ACC112 (cell line): ENCODE data around the gene SATB2.

Experiments
- H2AFZ ChIP-seq: fragments of 200-600 bp; sonication (generic); one replicate; pipeline ENCODE4 v1.6.0; 2017; ENCODE audit warnings: antibody characterized with exemption, low read length; ENCODE audit not compliant: unreplicated experiment
- H3K27ac ChIP-seq: fragments of 200-600 bp; sonication (generic); 2 replicates; pipeline ENCODE4 v1.5.1; 2014; ENCODE audit warnings: low read depth, mild to moderate bottlenecking, antibody characterized with exemption, low read length, moderate library complexity
- H3K27me3 ChIP-seq: fragments of 200-600 bp; sonication (generic); 2 replicates; pipeline ENCODE4 v1.6.1; 2014; ENCODE audit warnings: mild to moderate bottlenecking, antibody characterized with exemption, low read length, moderate library complexity, mixed read lengths; ENCODE audit not compliant: insufficient read depth
- H3K36me3 ChIP-seq: fragments of 200-600 bp; sonication (generic); 2 replicates; pipeline ENCODE4 v1.6.1; 2016; ENCODE audit warnings: mild to moderate bottlenecking, antibody characterized with exemption, low read length, moderate library complexity, mixed read lengths; ENCODE audit not compliant: insufficient read depth
- H3K4me1 ChIP-seq: fragments of 200-600 bp; sonication (generic); one replicate; pipeline ENCODE4 v1.6.1; 2016; ENCODE audit warnings: low read length, mixed read lengths; ENCODE audit not compliant: insufficient read depth, unreplicated experiment, control insufficient read depth
- H3K4me3 ChIP-seq: fragments of 200-600 bp; sonication (generic); 2 replicates; pipeline ENCODE4 v1.5.1; 2014; ENCODE audit warnings: mild to moderate bottlenecking, low read depth, low read length
- H3K79me2 ChIP-seq: fragments of 200-600 bp; sonication (generic); one replicate; pipeline ENCODE4 v1.6.0; 2016; ENCODE audit warnings: low read length; ENCODE audit not compliant: control insufficient read depth, unreplicated experiment, insufficient read depth

Gene SATB2

GRCh38 chr2:199306116-199306515 is 151.6 kb downstream of the SATB2 start:
- no peaks in the 10 kb centered on the region for H3K27me3 ChIP-seq
- H3K27ac ChIP-seq: no peak overlapping the region
- H3K4me3 ChIP-seq: no peak overlapping the region
- no peak overlapping the region for H2AFZ ChIP-seq
- H3K4me1 ChIP-seq: peaks cover 21% of the 10 kb centered on the region
- H3K36me3 ChIP-seq: no peaks in the 10 kb centered on the region
- no peaks in the 10 kb centered on the region for H3K79me2 ChIP-seq

DNA sequence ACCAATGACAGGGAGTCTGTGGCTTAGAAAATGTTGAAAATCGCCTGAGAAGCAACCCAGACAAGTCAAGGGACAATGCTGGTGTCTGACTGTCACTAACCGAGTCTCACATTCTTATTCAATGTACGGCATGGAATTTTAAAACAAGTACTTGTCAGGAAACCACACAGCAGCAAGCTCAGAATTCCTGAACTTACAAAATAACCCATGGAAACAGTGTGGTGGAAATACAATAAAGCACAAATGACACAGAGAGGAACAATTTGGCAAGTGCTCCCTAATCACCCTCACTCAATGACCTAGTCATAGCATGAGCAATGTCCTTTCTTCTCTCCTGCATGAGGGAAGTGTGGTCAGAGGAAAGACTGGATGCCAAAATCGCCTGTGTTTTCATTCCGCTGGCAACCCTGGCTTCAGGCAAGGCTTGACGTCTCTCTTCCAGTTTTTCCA is 154.0 kb downstream of the SATB2 start:
- no peak overlapping the region for H2AFZ ChIP-seq
- peak overlapping the region; percentile 22; the same call in 1 of the 2 replicates for H3K4me3 ChIP-seq
- no peaks in the 10 kb centered on the region for H3K79me2 ChIP-seq
- H3K27ac ChIP-seq: peak overlapping the region; percentile 84
- H3K36me3 ChIP-seq: no peaks in the 10 kb centered on the region
- H3K27me3 ChIP-seq: no peaks in the 10 kb centered on the region
- H3K4me1 ChIP-seq: peaks cover 21% of the 10 kb centered on the region

DNA sequence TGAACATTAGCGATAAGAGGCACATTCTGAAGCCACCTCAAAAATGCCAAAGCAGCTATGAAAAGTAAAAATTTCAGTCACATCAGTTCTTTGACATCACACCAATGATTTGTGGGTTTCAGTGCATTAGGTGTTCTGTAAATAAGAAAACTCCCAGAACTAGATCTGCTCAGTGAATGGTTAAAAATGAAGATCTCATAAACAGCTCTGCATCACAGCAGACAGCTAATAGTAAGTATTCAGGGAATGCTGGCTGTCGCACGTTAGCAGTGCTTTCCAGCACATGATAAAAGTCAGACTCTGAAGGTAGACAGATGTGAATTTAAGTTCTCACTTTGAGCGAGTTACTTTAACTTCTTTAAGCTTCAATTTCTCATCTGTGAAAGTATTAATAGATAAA is 154.9 kb downstream of the SATB2 start:
- Histone ChIP-seq H2AFZ (no peak overlapping the region), H3K4me1 (peaks cover 21% of the 10 kb centered on the region), H3K36me3 (no peaks in the 10 kb centered on the region; the same call in 1 of the 2 replicates), H3K4me3 (0 out of 2 replicates have a peak overlapping the region, but pooled peaks have one; percentile 6), H3K27ac (peak overlapping the region; percentile 84), H3K27me3 (no peaks in the 10 kb centered on the region), H3K79me2 (no peaks in the 10 kb centered on the region)

- no peaks in the 10 kb centered on the region for H3K4me1 ChIP-seq
- H3K27me3 ChIP-seq: no peaks in the 10 kb centered on the region
- peaks cover 3% of the 10 kb centered on the region; the same call in 1 of the 2 replicates for H3K36me3 ChIP-seq
- no peak overlapping the region for H3K27ac ChIP-seq
- no peaks in the 10 kb centered on the region for H3K79me2 ChIP-seq
- H3K4me3 ChIP-seq: no peak overlapping the region
- no peak overlapping the region for H2AFZ ChIP-seq
Measured at GRCh38 chr2:199288424-199288823, 169.3 kb downstream of the SATB2 start.

DNA sequence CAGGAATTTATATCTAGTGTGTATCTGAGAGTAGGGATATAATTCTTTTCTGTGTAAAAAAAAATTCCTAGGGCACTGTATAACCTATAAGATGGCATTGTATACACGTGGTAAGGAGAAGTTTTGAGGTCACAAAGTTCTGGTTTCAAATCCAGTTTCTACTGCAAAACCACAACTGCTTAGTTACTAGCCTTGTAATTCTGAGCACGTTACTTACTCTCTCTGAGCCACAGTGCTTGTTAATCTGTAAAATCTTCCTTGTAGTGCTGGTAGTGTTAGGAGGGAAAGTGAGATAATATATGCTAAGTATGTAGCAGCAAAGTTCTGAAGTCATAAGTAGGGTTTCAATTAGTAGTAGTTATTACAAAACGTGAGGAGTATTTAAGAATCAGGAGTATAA is 175.4 kb downstream of the SATB2 start:
- no peak overlapping the region for H2AFZ ChIP-seq
- no peak overlapping the region for H3K27ac ChIP-seq
- no peaks in the 10 kb centered on the region for H3K4me1 ChIP-seq
- no peaks in the 10 kb centered on the region for H3K79me2 ChIP-seq
- H3K4me3 ChIP-seq: no peak overlapping the region
- H3K36me3 ChIP-seq: peaks cover 3% of the 10 kb centered on the region; the same call in 1 of the 2 replicates
- no peaks in the 10 kb centered on the region for H3K27me3 ChIP-seq

- no peak overlapping the region for H3K4me3 ChIP-seq
Measured at GRCh38 chr2:199279146-199279545, 178.6 kb downstream of the SATB2 start.

GRCh38 chr2:199278099-199278498 is 179.6 kb downstream of the SATB2 start:
- Histone ChIP-seq H2AFZ (no peak overlapping the region), H3K4me1 (peaks cover under 1% of the 10 kb centered on the region), H3K36me3 (no peaks in the 10 kb centered on the region), H3K27ac (no peak overlapping the region), H3K27me3 (no peaks in the 10 kb centered on the region), H3K79me2 (no peaks in the 10 kb centered on the region), H3K4me3 (no peak overlapping the region)

More at GRCh38 chr2:199279146-199279545, 178.6 kb downstream of the SATB2 start:
- no peak overlapping the region for H2AFZ ChIP-seq
- H3K4me1 ChIP-seq: no peaks in the 10 kb centered on the region
- peaks cover 3% of the 10 kb centered on the region; the same call in 1 of the 2 replicates for H3K36me3 ChIP-seq
- no peaks in the 10 kb centered on the region for H3K27me3 ChIP-seq
- no peak overlapping the region for H3K27ac ChIP-seq
- no peaks in the 10 kb centered on the region for H3K79me2 ChIP-seq

DNA sequence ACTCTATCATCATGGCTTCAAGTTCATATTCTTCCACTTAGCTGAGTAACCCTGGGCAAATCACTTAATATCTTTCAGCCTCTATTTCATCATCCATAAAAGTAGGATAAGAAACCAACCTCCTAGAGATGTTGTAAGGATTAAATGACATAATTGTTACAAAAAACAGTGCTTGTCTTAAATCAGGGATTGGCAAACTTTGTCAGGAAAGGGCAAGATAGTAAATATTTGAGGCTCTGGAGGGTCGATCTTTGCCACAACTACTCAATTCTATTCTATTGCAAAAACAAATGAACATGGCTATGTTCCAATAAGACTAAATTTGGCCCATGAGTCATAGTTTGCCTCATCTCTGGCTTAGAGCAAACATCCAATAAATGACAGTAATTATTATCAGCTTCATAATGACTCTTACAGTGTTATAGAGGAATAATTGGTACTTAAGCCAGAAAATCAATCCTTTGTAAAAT is 184.7 kb downstream of the SATB2 start:
- Histone ChIP-seq H3K27ac (0 out of 2 replicates have a peak overlapping the region, but pooled peaks have one; percentile 6), H3K36me3 (no peaks in the 10 kb centered on the region), H2AFZ (no peak overlapping the region), H3K79me2 (no peaks in the 10 kb centered on the region), H3K4me1 (peaks cover 7% of the 10 kb centered on the region), H3K27me3 (no peaks in the 10 kb centered on the region), H3K4me3 (no peak overlapping the region)

GRCh38 chr2:199261936-199262335 is 195.8 kb downstream of the SATB2 start:
- Histone ChIP-seq H2AFZ (no peak overlapping the region), H3K4me1 (no peaks in the 10 kb centered on the region), H3K79me2 (no peaks in the 10 kb centered on the region), H3K27ac (no peak overlapping the region), H3K36me3 (no peaks in the 10 kb centered on the region), H3K4me3 (no peak overlapping the region), H3K27me3 (no peaks in the 10 kb centered on the region)

DNA sequence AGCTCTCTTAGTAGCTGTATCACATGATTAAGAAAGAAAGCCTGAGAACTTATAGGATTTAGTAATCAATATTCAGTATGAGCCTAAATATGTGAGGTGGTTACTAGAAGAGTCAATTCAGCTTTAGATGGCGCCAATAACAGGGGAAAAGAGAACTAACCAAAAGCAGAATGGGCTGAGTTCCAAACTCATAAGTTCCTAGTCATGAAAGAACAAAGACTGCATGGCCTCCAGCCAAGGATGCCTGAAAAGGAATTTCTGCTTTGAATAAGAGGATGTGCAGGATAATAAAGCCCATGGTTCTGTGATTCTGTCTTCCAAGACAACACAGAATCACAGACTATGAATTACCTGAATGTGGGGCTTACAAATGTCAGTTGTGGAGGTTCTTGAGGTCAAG is 196.5 kb downstream of the SATB2 start:
- no peak overlapping the region for H3K27ac ChIP-seq
- no peak overlapping the region for H2AFZ ChIP-seq
- H3K4me3 ChIP-seq: no peak overlapping the region
- no peaks in the 10 kb centered on the region for H3K79me2 ChIP-seq
- H3K27me3 ChIP-seq: no peaks in the 10 kb centered on the region
- H3K4me1 ChIP-seq: no peaks in the 10 kb centered on the region
- no peaks in the 10 kb centered on the region for H3K36me3 ChIP-seq

- Histone ChIP-seq H3K79me2 (no peaks in the 10 kb centered on the region), H3K36me3 (no peaks in the 10 kb centered on the region)
Measured at GRCh38 chr2:199259671-199260070, 198.1 kb downstream of the SATB2 start.

More at GRCh38 chr2:199259671-199260070, 198.1 kb downstream of the SATB2 start:
- Histone ChIP-seq H2AFZ (no peak overlapping the region), H3K4me1 (no peaks in the 10 kb centered on the region), H3K27ac (no peak overlapping the region), H3K4me3 (no peak overlapping the region), H3K27me3 (no peaks in the 10 kb centered on the region)
